Neural cell (in vitro differentiated cells): ENCODE measurements around the gene CCDC7. TPM values are rescaled to one million over a fixed set of nuclear protein-coding genes. Genes with fewer than 3 reads are reported as not detected.

Experiments used
- H2AFZ ChIP-seq: fragments of 200-600, 300-800 bp; sonication (generic), shearing (Covaris generic); 2 replicates; pipeline ENCODE4 v1.6.0; 2014; ENCODE audit warnings: low read depth, mild to moderate bottlenecking, antibody characterized with exemption, low read length, moderate library complexity
- H3F3A ChIP-seq: fragments of 200-600 bp; shearing (Covaris generic); 2 replicates; pipeline ENCODE4 v1.6.1; 2016; ENCODE audit warnings: mild to moderate bottlenecking, moderate library complexity, mixed read lengths, antibody characterized with exemption, low read length; ENCODE audit not compliant: insufficient read depth, poor library complexity, severe bottlenecking
- H3K27ac ChIP-seq: fragments of 200-600, 300-800 bp; sonication (generic), shearing (Covaris generic); 2 replicates; pipeline ENCODE4 v1.5.1; 2014; ENCODE audit warnings: mild to moderate bottlenecking, low read length, moderate library complexity
- H3K27me3 ChIP-seq: fragments of 300-800, 200-600 bp; sonication (generic), shearing (Covaris generic); 2 replicates; pipeline ENCODE4 v1.6.0; 2014; ENCODE audit warnings: mild to moderate bottlenecking, low read depth, low read length, moderate library complexity; ENCODE audit not compliant: insufficient read depth
- H3K36me3 ChIP-seq: fragments of 300-800, 200-600 bp; sonication (generic), shearing (Covaris generic); 2 replicates; pipeline ENCODE4 v1.5.1; 2014; ENCODE audit warnings: mild to moderate bottlenecking, antibody characterized with exemption, low read length, moderate library complexity; ENCODE audit not compliant: insufficient read depth
- H3K4me2 ChIP-seq: fragments of 300-800, 200-600 bp; sonication (generic), shearing (Covaris generic); 2 replicates; pipeline ENCODE4 v1.6.0; 2014; ENCODE audit warnings: mild to moderate bottlenecking, low read length
- H3K4me3 ChIP-seq: fragments of 300-800, 200-600 bp; sonication (generic), shearing (Covaris generic); 2 replicates; pipeline ENCODE4 v1.5.1; 2014; ENCODE audit warnings: mild to moderate bottlenecking, low read length, moderate library complexity
- H3K79me2 ChIP-seq: fragments of 200-600 bp; shearing (Covaris generic); replicated peaks from 2 replicates; pipeline ENCODE4 v1.6.0; 2014; ENCODE audit warnings: mild to moderate bottlenecking, low read length, moderate library complexity; ENCODE audit not compliant: insufficient read depth
- H3K9ac ChIP-seq: fragments of 300-800, 200-600 bp; sonication (generic), shearing (Covaris generic); 2 replicates; pipeline ENCODE4 v1.6.1; 2016; ENCODE audit warnings: mild to moderate bottlenecking, low read length, mixed read lengths
- H3K9me2 ChIP-seq: fragments of 200-600 bp; shearing (Covaris generic); 2 replicates; pipeline ENCODE4 v1.6.1; 2016; ENCODE audit warnings: mild to moderate bottlenecking, low read length, mixed read lengths; ENCODE audit not compliant: insufficient read depth
- H3K9me3 ChIP-seq: fragments of 200-600, 300-800 bp; sonication (generic), shearing (Covaris generic); 2 replicates; pipeline ENCODE4 v1.6.1; 2016; ENCODE audit warnings: mild to moderate bottlenecking, mixed run types, low read length, moderate library complexity, mixed read lengths
- H4K20me1 ChIP-seq: fragments of 200-600 bp; shearing (Covaris generic); 2 replicates; pipeline ENCODE4 v1.6.1; 2016; ENCODE audit warnings: mild to moderate bottlenecking, mixed run types; ENCODE audit not compliant: insufficient read depth
- EP300 ChIP-seq: fragments of 450-650 bp; conservative IDR thresholded peaks from 2 replicates; pipeline ENCODE4 v1.6.1; 2014; ENCODE audit warnings: antibody characterized with exemption, mild to moderate bottlenecking, moderate library complexity; ENCODE audit not compliant: poor library complexity, severe bottlenecking
- EZH2 ChIP-seq: fragments of 200-600, 300-800 bp; shearing (Covaris generic), sonication (generic); IDR thresholded peaks from 2 replicates; pipeline ENCODE4 v1.6.1; 2014; ENCODE audit warnings: antibody characterized with exemption, low read length, borderline replicate concordance, mild to moderate bottlenecking; ENCODE audit not compliant: insufficient read depth, poor library complexity, severe bottlenecking
- MXI1 ChIP-seq: fragments of 450-650 bp; conservative IDR thresholded peaks from 2 replicates; pipeline ENCODE4 v1.6.1; 2014; ENCODE audit warnings: antibody characterized with exemption, mild to moderate bottlenecking; ENCODE audit not compliant: poor library complexity, severe bottlenecking
- POLR2AphosphoS5 ChIP-seq: IDR thresholded peaks from 2 replicates; pipeline ENCODE4 v1.6.1; 2012
- RAD21 ChIP-seq: fragments of 450-650 bp; conservative IDR thresholded peaks from 2 replicates; pipeline ENCODE4 v1.6.1; 2014; ENCODE audit warnings: antibody characterized with exemption, mild to moderate bottlenecking, moderate library complexity
- REST ChIP-seq: IDR thresholded peaks from 2 replicates; pipeline ENCODE4 v1.6.1; 2012; ENCODE audit warnings: borderline replicate concordance
- SMC3 ChIP-seq: fragments of 450-650 bp; conservative IDR thresholded peaks from 2 replicates; pipeline ENCODE4 v1.6.1; 2014; ENCODE audit warnings: antibody characterized with exemption, mild to moderate bottlenecking, moderate library complexity; ENCODE audit not compliant: poor library complexity
- TAF1 ChIP-seq: IDR thresholded peaks from 2 replicates; pipeline ENCODE4 v1.6.1; 2012; ENCODE audit warnings: low read depth
- polyA plus RNA-seq: library from polyadenylated mRNA; depleted of rRNA; stranded (reverse); fragments of >200 nt; gene quantifications from 2 replicates; pipeline ENCODE4 v1.2.3, GENCODE V29; 2014
- TF ChIP-seq, protein P1 (sequence below): fragments of 450-650 bp; IDR thresholded peaks from 2 replicates; pipeline ENCODE4 v1.5.1; 2014; ENCODE audit warnings: antibody characterized with exemption, mild to moderate bottlenecking, moderate library complexity; ENCODE audit not compliant: poor library complexity, severe bottlenecking

The CCDC7 gene
- polyA plus RNA-seq, 1 donor from 2014 or later: 5.1 TPM

DNA sequence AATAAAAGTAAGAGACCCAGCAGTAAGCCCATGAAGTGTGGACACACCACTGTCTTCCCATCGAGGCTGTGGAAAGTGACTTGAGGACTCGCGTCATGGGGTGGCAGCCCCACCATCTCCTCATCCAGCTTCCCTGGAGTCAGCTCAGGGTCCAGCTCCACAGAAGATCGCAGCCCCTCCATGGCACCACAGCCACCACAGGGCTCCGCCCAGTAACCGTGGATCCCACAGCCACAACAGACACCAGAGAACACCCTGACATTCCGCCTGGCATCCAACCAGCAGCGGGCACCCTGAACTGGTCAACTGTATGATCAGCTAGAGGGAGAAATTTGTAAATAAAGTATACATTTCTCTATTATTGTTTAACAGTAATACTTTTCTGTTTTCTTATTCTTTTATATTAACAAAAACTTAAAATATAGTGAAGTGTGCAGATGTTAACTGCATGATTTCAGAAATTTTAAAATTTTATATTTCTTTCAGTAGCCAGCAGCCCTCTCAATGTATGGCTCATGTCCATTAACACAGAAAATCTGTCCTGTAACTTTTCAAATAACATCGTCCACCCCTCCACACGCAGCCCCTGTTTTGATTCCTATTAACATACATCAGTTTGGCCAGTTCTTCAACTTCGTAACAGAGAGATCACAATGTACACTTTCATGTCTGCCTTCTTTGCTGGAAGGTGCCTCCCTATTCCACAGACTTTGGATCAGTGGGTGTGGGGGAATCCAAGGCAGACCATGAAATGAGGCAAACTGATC is 442.4 kb downstream of the CCDC7 start:
- Histone ChIP-seq H3K9me3 (no peaks in the 10 kb centered on the region), H3K27ac (no peak overlapping the region), H3K36me3 (no peaks in the 10 kb centered on the region), H3F3A (no peaks in the 10 kb centered on the region), H3K4me3 (no peak overlapping the region), H2AFZ (no peak overlapping the region), H4K20me1 (no peaks in the 10 kb centered on the region), H3K9ac (no peak overlapping the region), H3K27me3 (no peaks in the 10 kb centered on the region), H3K9me2 (no peaks in the 10 kb centered on the region), H3K79me2 (no peaks in the 10 kb centered on the region), H3K4me2 (no peak overlapping the region)
- no peak for TF ChIP-seq MXI1
- TF ChIP-seq REST: no peak
- TF ChIP-seq SMC3: no peak
- TF ChIP-seq EP300: no peak
- TF ChIP-seq EZH2: no peak

DNA sequence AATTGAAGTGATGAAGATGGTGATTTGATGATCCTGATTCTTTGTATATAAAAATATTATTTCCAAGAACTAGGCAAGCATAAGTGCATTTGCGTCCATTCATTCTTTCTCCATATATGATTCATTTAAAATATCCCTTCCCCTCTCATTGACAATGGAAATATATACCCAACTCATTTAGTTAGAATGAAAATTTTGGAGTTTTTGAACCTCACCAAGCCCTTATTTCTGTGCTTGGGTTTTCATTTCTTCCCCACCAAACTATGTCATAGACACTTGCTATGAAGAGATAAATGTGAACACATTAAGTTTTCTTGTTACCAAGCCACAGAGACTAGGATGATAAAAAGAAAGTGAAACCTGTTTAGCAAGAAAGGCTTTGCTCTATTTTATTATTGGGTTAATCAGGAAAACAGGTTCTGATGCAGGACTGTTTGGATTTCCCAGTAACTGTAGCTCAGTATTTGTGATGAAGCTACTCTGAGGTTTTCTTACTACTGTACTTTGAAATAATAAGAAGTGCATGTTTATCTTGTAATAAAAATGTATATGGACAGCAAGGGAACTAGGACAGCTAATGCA is 443.8 kb downstream of the CCDC7 start:
- Histone ChIP-seq H3K4me3 (no peak overlapping the region), H3K9ac (no peak overlapping the region), H3K36me3 (no peaks in the 10 kb centered on the region), H4K20me1 (no peaks in the 10 kb centered on the region), H3K27me3 (no peaks in the 10 kb centered on the region), H3K9me2 (no peaks in the 10 kb centered on the region), H3K4me2 (no peak overlapping the region), H3K79me2 (no peaks in the 10 kb centered on the region), H3F3A (no peaks in the 10 kb centered on the region), H3K9me3 (no peaks in the 10 kb centered on the region), H2AFZ (no peak overlapping the region), H3K27ac (no peak overlapping the region)
- TF ChIP-seq RAD21: no peak
- TF ChIP-seq EZH2: no peak
- no peak for TF ChIP-seq REST
- no peak for TF ChIP-seq POLR2AphosphoS5
- no peak for TF ChIP-seq MXI1
- TF ChIP-seq SMC3: no peak
- TF ChIP-seq, protein P1, sequence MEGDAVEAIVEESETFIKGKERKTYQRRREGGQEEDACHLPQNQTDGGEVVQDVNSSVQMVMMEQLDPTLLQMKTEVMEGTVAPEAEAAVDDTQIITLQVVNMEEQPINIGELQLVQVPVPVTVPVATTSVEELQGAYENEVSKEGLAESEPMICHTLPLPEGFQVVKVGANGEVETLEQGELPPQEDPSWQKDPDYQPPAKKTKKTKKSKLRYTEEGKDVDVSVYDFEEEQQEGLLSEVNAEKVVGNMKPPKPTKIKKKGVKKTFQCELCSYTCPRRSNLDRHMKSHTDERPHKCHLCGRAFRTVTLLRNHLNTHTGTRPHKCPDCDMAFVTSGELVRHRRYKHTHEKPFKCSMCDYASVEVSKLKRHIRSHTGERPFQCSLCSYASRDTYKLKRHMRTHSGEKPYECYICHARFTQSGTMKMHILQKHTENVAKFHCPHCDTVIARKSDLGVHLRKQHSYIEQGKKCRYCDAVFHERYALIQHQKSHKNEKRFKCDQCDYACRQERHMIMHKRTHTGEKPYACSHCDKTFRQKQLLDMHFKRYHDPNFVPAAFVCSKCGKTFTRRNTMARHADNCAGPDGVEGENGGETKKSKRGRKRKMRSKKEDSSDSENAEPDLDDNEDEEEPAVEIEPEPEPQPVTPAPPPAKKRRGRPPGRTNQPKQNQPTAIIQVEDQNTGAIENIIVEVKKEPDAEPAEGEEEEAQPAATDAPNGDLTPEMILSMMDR: no peak
- TF ChIP-seq EP300: no peak
- no peak for TF ChIP-seq TAF1
